Activated CD4-positive, alpha-beta T cell treated with anti-CD3 and anti-CD28 coated beads, Interleukin-2, amount 50 U/mL, for 24 hours (primary cell): ENCODE results near the gene CBX8.

Experiments
- DNase-seq, 2 donors: peaks; one replicate each; pipeline ENCODE4 v3.0.0-alpha.2; 2020; ENCODE audit warnings: low read depth in 1 of 2, low spot score in 1 of 2

CBX8 gene

GRCh38 chr17:79796763-79797491 is at the start of gene CBX8:
Gene CBX8, minus strand, starts transcription at chr17:79797077. Its CDS starts 79 bp downstream, at chr17:79796998.
- peak; percentile 95 to 99 for DNase-seq

- DNase-seq = no peak
Observed at GRCh38 chr17:79845601-79845949, 48.7 kb upstream of the CBX8 start.

- peak in 1 of 2 donors; percentile 27 for DNase-seq
Observed at GRCh38 chr17:79844869-79845600, 48.2 kb upstream of the CBX8 start.

GRCh38 chr17:79843816-79844800 is 47.2 kb upstream of the CBX8 start:
- DNase-seq = no peak

- no peak for DNase-seq
Observed at GRCh38 chr17:79843474-79843815, 46.6 kb upstream of the CBX8 start.

- DNase-seq = no peak
Observed at GRCh38 chr17:79842656-79843473, 46.0 kb upstream of the CBX8 start.

GRCh38 chr17:79842136-79842655 is 45.3 kb upstream of the CBX8 start:
- no peak for DNase-seq

- no peak for DNase-seq
Observed at GRCh38 chr17:79841369-79842135, 44.7 kb upstream of the CBX8 start.

GRCh38 chr17:79840989-79841286 is 44.1 kb upstream of the CBX8 start:
- no peak for DNase-seq

GRCh38 chr17:79840269-79840988 is 43.6 kb upstream of the CBX8 start:
- DNase-seq = no peak

- peak; percentile 65 to 85 for DNase-seq
Observed at GRCh38 chr17:79839356-79840268, 42.7 kb upstream of the CBX8 start, which contains the start of gene CBX4. Gene CBX4, minus strand, starts transcription at chr17:79839440. Its CDS starts 189 bp downstream, at chr17:79839251.

- no peak for DNase-seq
Observed at GRCh38 chr17:79838522-79839274, 41.8 kb upstream of the CBX8 start.

GRCh38 chr17:79837888-79838521 is 41.1 kb upstream of the CBX8 start:
- no peak for DNase-seq

- DNase-seq = no peak
Observed at GRCh38 chr17:79836972-79837887, 40.4 kb upstream of the CBX8 start.

- no peak for DNase-seq
Observed at GRCh38 chr17:79836510-79836971, 39.7 kb upstream of the CBX8 start.
